Measurements from ENCODE around the gene SLC35F6.

SLC35F6 gene, protein sequence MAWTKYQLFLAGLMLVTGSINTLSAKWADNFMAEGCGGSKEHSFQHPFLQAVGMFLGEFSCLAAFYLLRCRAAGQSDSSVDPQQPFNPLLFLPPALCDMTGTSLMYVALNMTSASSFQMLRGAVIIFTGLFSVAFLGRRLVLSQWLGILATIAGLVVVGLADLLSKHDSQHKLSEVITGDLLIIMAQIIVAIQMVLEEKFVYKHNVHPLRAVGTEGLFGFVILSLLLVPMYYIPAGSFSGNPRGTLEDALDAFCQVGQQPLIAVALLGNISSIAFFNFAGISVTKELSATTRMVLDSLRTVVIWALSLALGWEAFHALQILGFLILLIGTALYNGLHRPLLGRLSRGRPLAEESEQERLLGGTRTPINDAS

DNA sequence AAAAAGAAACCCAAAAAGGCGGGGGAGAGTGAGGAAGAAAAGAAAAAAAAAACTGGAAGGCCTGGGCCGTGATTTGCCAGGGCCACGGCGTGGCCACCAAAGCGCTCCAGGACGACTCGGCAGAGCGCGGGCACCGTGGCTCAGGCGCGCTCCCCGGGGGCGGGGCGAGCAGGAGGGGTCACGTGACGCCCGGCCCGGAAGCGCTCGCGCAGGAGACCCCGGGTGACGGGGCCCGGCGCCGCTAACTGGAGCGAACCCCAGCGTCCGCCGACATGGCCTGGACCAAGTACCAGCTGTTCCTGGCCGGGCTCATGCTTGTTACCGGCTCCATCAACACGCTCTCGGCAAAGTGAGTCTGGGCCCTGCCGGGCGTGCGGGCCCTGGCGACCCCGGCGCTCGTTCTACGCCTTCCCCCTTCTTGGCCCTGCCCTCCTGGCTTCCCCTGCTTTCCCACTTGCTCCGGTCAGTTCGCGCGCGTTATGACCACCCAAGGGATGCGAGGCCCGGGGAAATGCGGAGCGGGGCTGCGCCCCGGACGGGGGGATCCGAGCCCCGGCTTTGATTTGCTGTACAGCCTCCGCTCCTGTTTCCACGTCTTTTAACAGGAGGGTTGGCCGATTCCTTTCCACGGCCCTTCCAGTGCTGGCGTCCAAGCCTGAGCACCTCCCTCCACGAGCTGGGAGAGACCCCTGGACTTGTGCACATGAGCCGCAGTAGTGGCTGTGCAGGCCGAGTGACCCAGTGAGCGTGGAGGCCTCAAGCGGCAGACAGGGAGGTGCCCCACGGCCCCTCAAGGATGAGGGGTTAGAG is at the start of gene SLC35F6:
TSS of gene SLC35F6 (plus strand) at position 207 of the 810 bp plus-strand sequence. CDS start at position 273, 66 bp downstream.
- DNase-seq = peak; percentile 94

GRCh38 chr2:26715528-26716270 is 48.4 kb upstream of the SLC35F6 start:
- no peak for DNase-seq

DNA sequence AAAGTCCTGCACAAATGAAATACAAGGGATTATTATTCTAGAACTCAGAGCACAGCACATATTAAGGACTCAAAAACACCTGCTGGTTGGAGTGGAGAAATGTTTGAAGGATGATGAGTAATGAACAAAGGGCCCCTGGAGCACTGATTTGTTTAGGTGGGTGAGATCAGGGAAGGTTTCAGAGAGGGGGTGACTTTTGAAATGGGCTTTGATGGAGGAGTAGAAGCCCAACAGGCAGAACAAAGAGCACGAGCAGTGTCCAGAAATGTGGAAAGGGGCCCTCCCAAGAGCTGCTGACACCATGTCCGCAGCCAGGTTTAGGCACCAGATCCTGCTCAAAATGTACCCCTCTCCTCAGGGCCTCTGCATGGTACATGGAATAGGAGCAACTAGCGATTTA is 47.7 kb upstream of the SLC35F6 start:
- DNase-seq = no peak

DNA sequence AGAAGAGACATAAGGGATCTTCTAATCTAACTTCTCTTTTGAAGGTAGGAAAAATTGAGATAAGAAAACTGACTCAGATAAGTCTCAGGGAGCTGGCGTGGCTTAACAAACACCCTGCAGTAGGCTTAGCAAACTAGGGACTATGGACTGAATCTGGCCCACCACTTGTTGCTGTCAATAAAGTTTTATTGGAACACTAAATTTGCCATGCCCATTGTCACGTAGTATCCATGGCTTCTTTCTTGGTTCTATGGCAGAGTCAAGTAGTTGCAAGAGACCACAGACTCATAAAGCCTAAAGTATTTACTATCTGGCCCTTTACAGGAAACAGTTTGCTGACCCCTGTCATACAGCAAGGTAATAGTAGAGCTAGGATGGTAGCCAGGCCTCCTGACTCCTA is 47.3 kb upstream of the SLC35F6 start:
- no peak for DNase-seq

GRCh38 chr2:26717362-26717761 is 46.7 kb upstream of the SLC35F6 start:
- DNase-seq = no peak

DNA sequence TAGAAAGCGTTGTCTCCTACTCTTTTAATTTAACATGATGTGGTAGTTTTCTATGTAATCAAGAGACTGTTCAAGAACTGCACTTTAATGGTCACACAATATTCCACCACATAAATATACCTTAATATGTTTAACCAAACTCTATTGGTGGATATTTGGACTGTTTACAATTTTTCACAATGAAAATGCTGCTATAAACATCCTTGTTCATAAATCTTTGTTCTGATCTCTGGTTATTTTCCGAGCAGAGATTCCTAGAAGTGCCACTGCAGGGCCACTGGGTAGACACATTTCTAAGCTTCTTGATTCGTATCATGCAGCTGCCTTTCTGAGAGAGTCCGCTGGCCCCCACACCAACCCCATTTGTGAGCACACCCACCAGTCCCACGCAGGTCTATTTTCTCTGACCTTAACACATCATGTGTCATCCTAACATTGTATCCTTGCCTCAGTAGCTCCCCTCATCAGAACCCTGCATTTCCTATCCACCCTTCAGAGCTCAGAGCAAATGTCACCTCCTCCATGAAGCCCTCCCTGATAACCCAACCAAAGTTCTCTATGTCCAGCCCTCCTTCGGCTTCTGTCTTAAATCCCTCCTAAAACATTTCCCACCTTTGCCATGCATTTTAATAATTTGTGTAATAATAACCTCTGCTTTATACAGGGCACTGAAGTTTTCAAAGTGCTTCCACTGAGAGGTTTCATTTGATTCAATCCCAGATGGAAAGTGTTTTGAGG is 45.0 kb upstream of the SLC35F6 start:
- DNase-seq = no peak

GRCh38 chr2:26720322-26721114 is 43.6 kb upstream of the SLC35F6 start:
- no peak for DNase-seq

- no peak for DNase-seq
Observed at GRCh38 chr2:26721115-26722032, 42.7 kb upstream of the SLC35F6 start.

- no peak for DNase-seq
Observed at GRCh38 chr2:26722328-26722727, 41.8 kb upstream of the SLC35F6 start.

- DNase-seq = no peak
Observed at GRCh38 chr2:26722911-26723310, 41.2 kb upstream of the SLC35F6 start.

DNA sequence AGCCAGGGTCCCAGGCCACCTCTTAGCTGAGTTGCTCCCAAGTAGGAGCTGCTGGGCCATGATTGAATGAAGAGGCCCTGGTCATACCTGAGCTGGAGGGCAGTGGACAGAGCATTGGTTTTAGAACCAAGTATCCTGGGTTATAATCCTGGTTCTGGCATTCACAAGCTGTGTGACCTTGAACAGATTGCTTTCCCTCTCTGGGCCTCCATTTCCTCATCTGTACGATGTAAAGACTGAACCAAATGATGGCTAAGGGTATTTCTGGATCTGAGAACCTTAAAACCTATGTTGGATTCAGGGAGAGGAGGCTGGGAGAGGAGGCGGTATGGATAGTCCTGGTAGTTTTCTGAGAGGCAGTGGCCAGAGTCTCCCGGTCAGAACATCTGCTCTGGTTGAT is 40.6 kb upstream of the SLC35F6 start:
- DNase-seq = no peak

- peak; percentile 23 for DNase-seq
Observed at GRCh38 chr2:26723991-26724750, 39.9 kb upstream of the SLC35F6 start.

- DNase-seq = no peak
Observed at GRCh38 chr2:26724784-26725520, 39.1 kb upstream of the SLC35F6 start.

DNA sequence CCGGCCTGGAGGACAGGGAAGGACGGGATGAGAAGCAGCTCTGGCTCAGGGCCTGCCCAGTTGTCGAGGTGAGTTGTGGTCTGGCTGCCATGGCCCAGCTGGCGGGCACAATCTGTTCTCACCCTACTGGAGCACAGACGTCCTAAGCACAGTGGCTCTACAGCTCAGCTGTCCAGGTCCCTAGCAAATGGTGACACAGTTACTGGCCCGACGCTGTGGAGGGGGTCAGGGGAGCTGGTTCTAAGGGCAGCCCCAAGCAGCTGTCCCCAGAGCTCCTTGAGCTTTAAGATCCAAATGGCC is 38.6 kb upstream of the SLC35F6 start:
- DNase-seq = no peak

DNA sequence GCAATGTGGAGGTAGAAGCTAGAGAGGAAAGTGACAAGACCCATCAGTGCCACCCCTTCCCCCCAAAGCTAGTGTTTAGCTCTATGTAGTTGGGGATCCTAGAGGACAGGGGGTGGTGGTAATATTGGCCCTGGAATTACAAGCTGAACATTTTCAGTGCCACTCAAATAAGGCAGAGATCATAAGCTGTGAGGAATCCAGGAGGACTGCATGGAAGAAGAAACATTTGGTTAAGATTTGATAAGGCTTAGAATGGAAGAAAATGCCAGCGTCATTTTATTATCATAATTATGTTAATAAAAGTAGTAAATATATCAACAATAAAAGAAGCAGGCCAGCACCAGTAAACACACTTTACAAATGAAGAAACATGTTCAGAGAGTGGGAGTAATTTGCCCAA is 37.9 kb upstream of the SLC35F6 start:
- no peak for DNase-seq

- DNase-seq = peak; percentile 14
Observed at GRCh38 chr2:26727641-26728561, 36.2 kb upstream of the SLC35F6 start.

GRCh38 chr2:26729311-26729710 is 34.8 kb upstream of the SLC35F6 start:
- DNase-seq = no peak
